C4-2B (cell line): ENCODE measurements around the gene SRRT.

Source experiments
- CTCF ChIP-seq: fragments of 450-650 bp; conservative IDR thresholded peaks from 2 replicates; pipeline ENCODE4 v1.5.1; 2017; ENCODE audit warnings: mild to moderate bottlenecking
- ZFX ChIP-seq: fragments of 450-650 bp; IDR thresholded peaks from 2 replicates; pipeline ENCODE4 v1.6.1; 2017

DNA sequence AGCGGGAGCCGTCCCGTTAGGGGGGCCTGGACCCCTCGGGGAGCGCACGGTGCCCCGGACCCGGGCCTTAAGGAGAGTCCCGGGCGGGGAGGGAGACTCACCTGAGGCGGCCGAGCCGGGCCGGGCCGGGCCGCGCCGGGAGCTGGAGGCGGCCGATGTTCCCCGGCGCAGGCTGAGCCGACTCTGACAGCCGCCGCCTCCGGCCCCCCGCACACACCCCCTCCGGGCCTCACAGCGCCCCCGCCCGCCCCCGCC, 20.7 kb downstream of the SRRT start, which contains the start of gene ACHE:
- TF ChIP-seq CTCF (no peak), ZFX (no peak)
